WTC11 (cell line): ENCODE results near the gene CSKMT. TPM values are rescaled to one million over a fixed set of nuclear protein-coding genes. Genes with fewer than 3 reads are reported as not detected.

Experiments used
- ATAC-seq: fragments of 200-7000 bp; cut with Tn5 transposase; 2 replicates; pipeline ENCODE4 v1.10.0; 2021; ENCODE audit warnings: mild to moderate bottlenecking, moderate library complexity
- CTCF ChIA-PET: fragments of 300-600 bp; sonication (Branson Sonifier 250); formaldehyde crosslinking; loops from one replicate; lab custom pipeline; 2021; ENCODE audit warnings: antibody characterized with exemption; lab: Charles Lee
- POLR2A ChIA-PET: fragments of 350-600 bp; sonication (Branson Sonifier 250); formaldehyde crosslinking; loops from one replicate; lab custom pipeline; 2021; ENCODE audit warnings: antibody characterized with exemption; lab: Charles Lee
- DNase-seq: peaks from one replicate; pipeline ENCODE4 v3.0.0; 2021; ENCODE audit warnings: low spot score
- H3K27ac Mint-ChIP-seq: 2 replicates; pipeline ENCODE4 v1.8.0; 2021; ENCODE audit warnings: mixed read lengths
- H3K27me3 Mint-ChIP-seq: 2 replicates; pipeline ENCODE4 v1.8.0; 2021; ENCODE audit warnings: low read depth, mild to moderate bottlenecking, moderate library complexity, mixed read lengths
- H3K36me3 Mint-ChIP-seq: 2 replicates; pipeline ENCODE4 v1.8.0; 2021; ENCODE audit warnings: mixed read lengths
- H3K4me1 Mint-ChIP-seq: 2 replicates; pipeline ENCODE4 v1.8.0; 2022; ENCODE audit warnings: mixed read lengths
- H3K4me3 Mint-ChIP-seq: 2 replicates; pipeline ENCODE4 v1.8.0; 2021; ENCODE audit warnings: mild to moderate bottlenecking, moderate library complexity, mixed read lengths
- H3K9me3 Mint-ChIP-seq: 2 replicates; pipeline ENCODE4 v1.8.0; 2021; ENCODE audit warnings: mixed read lengths
- ELF4 ChIP-seq: sonication (generic); formaldehyde crosslinking; IDR thresholded peaks from 2 replicates; pipeline ENCODE4 v1.8.1; 2022; ENCODE audit warnings: low read depth, mild to moderate bottlenecking, moderate library complexity, missing genetic modification reagents
- GABPB1 ChIP-seq: sonication (generic); formaldehyde crosslinking; IDR thresholded peaks from 2 replicates; pipeline ENCODE4 v1.8.1; 2023; ENCODE audit warnings: mild to moderate bottlenecking, missing genetic modification reagents
- MXD4 ChIP-seq: fragments of 250-450 bp; sonication (Bioruptor Pico); IDR thresholded peaks from 2 replicates; pipeline ENCODE4 v1.8.0; 2021; ENCODE audit warnings: mild to moderate bottlenecking, moderate library complexity, borderline replicate concordance
- MYBL2 ChIP-seq: sonication (generic); formaldehyde crosslinking; IDR thresholded peaks from 2 replicates; pipeline ENCODE4 v1.8.1; 2023; ENCODE audit warnings: mild to moderate bottlenecking, moderate library complexity, missing genetic modification reagents
- NFATC4 ChIP-seq: fragments of 250-450 bp; sonication (Bioruptor Pico); IDR thresholded peaks from 2 replicates; pipeline ENCODE4 v1.9.0; 2021; ENCODE audit warnings: mild to moderate bottlenecking
- RELA ChIP-seq: sonication (generic); formaldehyde crosslinking; IDR thresholded peaks from 2 replicates; pipeline ENCODE4 v1.8.1; 2022; ENCODE audit warnings: missing genetic modification reagents, mild to moderate bottlenecking, borderline replicate concordance
- SMAD4 ChIP-seq: sonication (generic); formaldehyde crosslinking; IDR thresholded peaks from 2 replicates; pipeline ENCODE4 v1.8.0; 2022; ENCODE audit warnings: mild to moderate bottlenecking, missing genetic modification reagents
- SP1 ChIP-seq: sonication (generic); formaldehyde crosslinking; conservative IDR thresholded peaks from 2 replicates; pipeline ENCODE4 v1.8.1; 2022; ENCODE audit warnings: missing genetic modification reagents
- TP53 ChIP-seq: sonication (generic); formaldehyde crosslinking; IDR thresholded peaks from 2 replicates; pipeline ENCODE4 v1.8.1; 2023; ENCODE audit warnings: mild to moderate bottlenecking, missing genetic modification reagents
- ZNF232 ChIP-seq: sonication (generic); formaldehyde crosslinking; IDR thresholded peaks from 2 replicates; pipeline ENCODE4 v1.8.0; 2022; ENCODE audit warnings: mild to moderate bottlenecking, missing genetic modification reagents
- ZNF263 ChIP-seq: sonication (generic); formaldehyde crosslinking; IDR thresholded peaks from 2 replicates; pipeline ENCODE4 v1.8.1; 2022; ENCODE audit warnings: low read depth, mild to moderate bottlenecking, moderate library complexity, missing genetic modification reagents
- total RNA-seq: library from RNA; stranded (reverse); gene quantifications from 3 replicates; pipeline ENCODE4 v1.2.3, GENCODE V29; 2021
- TF ChIP-seq, protein P1 (sequence below): sonication (generic); formaldehyde crosslinking; conservative IDR thresholded peaks from 2 replicates; pipeline ENCODE4 v1.8.1; 2023; ENCODE audit warnings: mild to moderate bottlenecking, low read depth, missing genetic modification reagents, moderate library complexity
- TF ChIP-seq, protein P2 (sequence below): sonication (generic); formaldehyde crosslinking; IDR thresholded peaks from 2 replicates; pipeline ENCODE4 v1.8.1; 2023; ENCODE audit warnings: mild to moderate bottlenecking, missing genetic modification reagents, borderline replicate concordance
- TF ChIP-seq, protein P3 (sequence below): fragments of 250-450 bp; sonication (Bioruptor Pico); conservative IDR thresholded peaks from 2 replicates; pipeline ENCODE4 v1.9.0; 2021; ENCODE audit warnings: mild to moderate bottlenecking

CSKMT gene
- total RNA-seq, 1 experiment from 2014 or later: 75.6 TPM

DNA sequence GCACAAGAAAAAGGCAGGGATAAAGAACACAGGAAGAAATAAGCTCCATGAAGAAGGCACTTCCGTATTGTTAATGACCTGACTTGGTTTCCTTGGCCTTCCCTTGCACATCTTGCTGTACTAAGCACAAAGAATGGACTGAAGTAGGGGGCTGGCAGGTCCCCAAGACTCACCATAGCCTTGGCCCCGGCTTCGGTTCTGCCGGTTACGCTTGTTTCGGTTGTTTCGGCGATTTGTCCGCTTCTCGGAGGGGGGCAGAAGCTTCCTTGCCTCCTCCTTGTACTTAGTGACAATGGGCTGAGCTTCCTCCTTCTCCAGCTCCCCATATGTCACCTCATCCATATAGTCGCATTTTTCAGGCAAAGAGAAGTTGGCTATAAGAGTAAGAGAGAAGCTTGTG, 51.7 kb downstream of the CSKMT start:
- DNase-seq (no peak), ATAC-seq (no peak)
- POLR2A ChIA-PET: no interaction called here
- H3K4me3 Mint-ChIP-seq: no peak overlapping the region
- no peaks in the 10 kb centered on the region for H3K9me3 Mint-ChIP-seq
- H3K27me3 Mint-ChIP-seq: no peaks in the 10 kb centered on the region
- no peak overlapping the region for H3K27ac Mint-ChIP-seq
- TF ChIP-seq TP53 (CRISPR knock-in tag): no peak
- TF ChIP-seq SP1 (CRISPR knock-in tag): no peak
- TF ChIP-seq RELA (CRISPR knock-in tag): no peak
- no peak for TF ChIP-seq ZNF263 (CRISPR knock-in tag)
- no peak for TF ChIP-seq ZNF232 (CRISPR knock-in tag)
- TF ChIP-seq, protein P1, sequence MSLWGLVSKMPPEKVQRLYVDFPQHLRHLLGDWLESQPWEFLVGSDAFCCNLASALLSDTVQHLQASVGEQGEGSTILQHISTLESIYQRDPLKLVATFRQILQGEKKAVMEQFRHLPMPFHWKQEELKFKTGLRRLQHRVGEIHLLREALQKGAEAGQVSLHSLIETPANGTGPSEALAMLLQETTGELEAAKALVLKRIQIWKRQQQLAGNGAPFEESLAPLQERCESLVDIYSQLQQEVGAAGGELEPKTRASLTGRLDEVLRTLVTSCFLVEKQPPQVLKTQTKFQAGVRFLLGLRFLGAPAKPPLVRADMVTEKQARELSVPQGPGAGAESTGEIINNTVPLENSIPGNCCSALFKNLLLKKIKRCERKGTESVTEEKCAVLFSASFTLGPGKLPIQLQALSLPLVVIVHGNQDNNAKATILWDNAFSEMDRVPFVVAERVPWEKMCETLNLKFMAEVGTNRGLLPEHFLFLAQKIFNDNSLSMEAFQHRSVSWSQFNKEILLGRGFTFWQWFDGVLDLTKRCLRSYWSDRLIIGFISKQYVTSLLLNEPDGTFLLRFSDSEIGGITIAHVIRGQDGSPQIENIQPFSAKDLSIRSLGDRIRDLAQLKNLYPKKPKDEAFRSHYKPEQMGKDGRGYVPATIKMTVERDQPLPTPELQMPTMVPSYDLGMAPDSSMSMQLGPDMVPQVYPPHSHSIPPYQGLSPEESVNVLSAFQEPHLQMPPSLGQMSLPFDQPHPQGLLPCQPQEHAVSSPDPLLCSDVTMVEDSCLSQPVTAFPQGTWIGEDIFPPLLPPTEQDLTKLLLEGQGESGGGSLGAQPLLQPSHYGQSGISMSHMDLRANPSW (CRISPR knock-in tag): no peak
- TF ChIP-seq, protein P2, sequence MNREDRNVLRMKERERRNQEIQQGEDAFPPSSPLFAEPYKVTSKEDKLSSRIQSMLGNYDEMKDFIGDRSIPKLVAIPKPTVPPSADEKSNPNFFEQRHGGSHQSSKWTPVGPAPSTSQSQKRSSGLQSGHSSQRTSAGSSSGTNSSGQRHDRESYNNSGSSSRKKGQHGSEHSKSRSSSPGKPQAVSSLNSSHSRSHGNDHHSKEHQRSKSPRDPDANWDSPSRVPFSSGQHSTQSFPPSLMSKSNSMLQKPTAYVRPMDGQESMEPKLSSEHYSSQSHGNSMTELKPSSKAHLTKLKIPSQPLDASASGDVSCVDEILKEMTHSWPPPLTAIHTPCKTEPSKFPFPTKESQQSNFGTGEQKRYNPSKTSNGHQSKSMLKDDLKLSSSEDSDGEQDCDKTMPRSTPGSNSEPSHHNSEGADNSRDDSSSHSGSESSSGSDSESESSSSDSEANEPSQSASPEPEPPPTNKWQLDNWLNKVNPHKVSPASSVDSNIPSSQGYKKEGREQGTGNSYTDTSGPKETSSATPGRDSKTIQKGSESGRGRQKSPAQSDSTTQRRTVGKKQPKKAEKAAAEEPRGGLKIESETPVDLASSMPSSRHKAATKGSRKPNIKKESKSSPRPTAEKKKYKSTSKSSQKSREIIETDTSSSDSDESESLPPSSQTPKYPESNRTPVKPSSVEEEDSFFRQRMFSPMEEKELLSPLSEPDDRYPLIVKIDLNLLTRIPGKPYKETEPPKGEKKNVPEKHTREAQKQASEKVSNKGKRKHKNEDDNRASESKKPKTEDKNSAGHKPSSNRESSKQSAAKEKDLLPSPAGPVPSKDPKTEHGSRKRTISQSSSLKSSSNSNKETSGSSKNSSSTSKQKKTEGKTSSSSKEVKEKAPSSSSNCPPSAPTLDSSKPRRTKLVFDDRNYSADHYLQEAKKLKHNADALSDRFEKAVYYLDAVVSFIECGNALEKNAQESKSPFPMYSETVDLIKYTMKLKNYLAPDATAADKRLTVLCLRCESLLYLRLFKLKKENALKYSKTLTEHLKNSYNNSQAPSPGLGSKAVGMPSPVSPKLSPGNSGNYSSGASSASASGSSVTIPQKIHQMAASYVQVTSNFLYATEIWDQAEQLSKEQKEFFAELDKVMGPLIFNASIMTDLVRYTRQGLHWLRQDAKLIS: no peak
- TF ChIP-seq MXD4 (CRISPR knock-in tag): no peak
- TF ChIP-seq NFATC4: no peak
- no peak for TF ChIP-seq GABPB1 (CRISPR knock-in tag)
- no peak for TF ChIP-seq SMAD4 (CRISPR knock-in tag)
- TF ChIP-seq, protein P3, sequence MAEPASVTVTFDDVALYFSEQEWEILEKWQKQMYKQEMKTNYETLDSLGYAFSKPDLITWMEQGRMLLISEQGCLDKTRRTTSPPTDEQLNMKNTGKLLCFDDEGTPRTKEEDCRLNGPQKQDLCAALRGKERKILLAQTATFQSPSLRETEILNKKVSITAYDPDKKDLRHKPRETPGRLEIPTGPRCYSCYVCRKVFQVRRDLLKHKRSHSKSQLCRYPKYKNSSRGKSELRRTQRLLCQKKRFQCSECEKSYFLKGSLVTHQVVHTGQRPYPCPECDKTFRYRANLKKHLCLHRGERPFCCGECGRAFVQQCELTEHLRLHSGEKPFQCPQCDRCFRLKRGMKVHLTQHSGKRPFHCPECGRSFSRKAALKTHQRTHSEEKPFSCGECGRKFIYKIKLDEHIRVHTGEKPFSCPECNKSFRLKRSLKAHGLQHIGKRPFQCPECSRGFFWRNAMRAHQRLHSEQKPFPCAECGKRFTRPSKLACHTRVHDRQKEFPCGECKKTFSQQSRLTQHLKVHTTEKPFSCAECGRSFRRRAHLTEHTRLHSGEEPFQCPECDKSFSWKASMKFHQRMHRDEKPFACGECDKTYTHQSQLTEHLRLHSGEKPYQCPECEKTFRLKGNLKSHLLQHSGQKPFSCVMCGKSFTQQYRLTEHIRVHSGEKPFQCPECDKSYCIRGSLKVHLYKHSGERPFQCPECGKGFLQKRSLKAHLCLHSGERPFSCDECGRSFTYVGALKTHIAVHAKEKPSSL (CRISPR knock-in tag): no peak
- no peak for TF ChIP-seq MYBL2
- no peak for TF ChIP-seq ELF4
- H3K4me1 Mint-ChIP-seq: peaks cover 24% of the 10 kb centered on the region
- peaks cover 88% of the 10 kb centered on the region for H3K36me3 Mint-ChIP-seq
- CTCF ChIA-PET: interaction anchor here (1.3 to 4.1 kb wide), 3 partner anchors 10 to 69 kb away, joined by 3 to 14 read pairs (median 6); partner anchors contain the start of genes BSCL2, GNG3 and TAF6L

Other genes starting within 250 kb of the CSKMT start
- gene SCGB1A1, start 246.3 kb upstream of the CSKMT start, total RNA-seq: 1.1 to 1.6 TPM (median 1.2 TPM) in 3 replicates
- gene AHNAK, start 118.5 kb upstream of the CSKMT start, total RNA-seq: 10.9 to 21.0 TPM (median 11.5 TPM) in 3 replicates
- 1,667 to 1,857 TPM (median 1,846 TPM) in 3 replicates for gene EEF1G, start 91.4 kb upstream of the CSKMT start, total RNA-seq
- gene TUT1, start 73.8 kb upstream of the CSKMT start, total RNA-seq: 35.3 to 40.0 TPM (median 37.3 TPM) in 3 replicates
- gene MTA2, start 63.4 kb upstream of the CSKMT start, total RNA-seq: 101 to 115 TPM (median 103 TPM) in 3 replicates
- gene EML3, start 52.5 kb upstream of the CSKMT start, total RNA-seq: 45.5 to 54.7 TPM (median 51.1 TPM) in 3 replicates
- 0.78 to 1.6 TPM (median 0.94 TPM) in 3 replicates for gene ROM1, start 52.1 kb upstream of the CSKMT start, total RNA-seq
- 41.2 to 43.9 TPM (median 43.3 TPM) in 3 replicates for gene B3GAT3, start 43.3 kb upstream of the CSKMT start, total RNA-seq
- gene GANAB, start 18.7 kb upstream of the CSKMT start, total RNA-seq: 323 to 350 TPM (median 327 TPM) in 3 replicates
- gene INTS5, start 12.0 kb upstream of the CSKMT start, total RNA-seq: 28.9 to 32.7 TPM (median 31.9 TPM) in 3 replicates
- 132 to 154 TPM (median 137 TPM) in 3 replicates for gene C11orf98, start 102 bp upstream of the CSKMT start, total RNA-seq
- 17.7 to 18.7 TPM (median 18.1 TPM) in 3 replicates for gene UQCC3, start 6.4 kb downstream of the CSKMT start, total RNA-seq
- 4.2 to 6.3 TPM (median 5.1 TPM) in 3 replicates for gene LBHD1, start 7.0 kb downstream of the CSKMT start, total RNA-seq
- gene UBXN1, start 13.8 kb downstream of the CSKMT start, total RNA-seq: 128 to 135 TPM (median 128 TPM) in 3 replicates
- gene LRRN4CL, start 24.2 kb downstream of the CSKMT start, total RNA-seq: 0.16 to 0.39 TPM (median 0.23 TPM) in 3 replicates
- 92.0 to 97.2 TPM (median 92.0 TPM) in 3 replicates for gene BSCL2, start 42.1 kb downstream of the CSKMT start, total RNA-seq
- 3.5 to 6.0 TPM (median 3.9 TPM) in 3 replicates for gene GNG3, start 42.4 kb downstream of the CSKMT start, total RNA-seq
- 42.1 to 42.9 TPM (median 42.2 TPM) in 3 replicates for gene HNRNPUL2, start 62.1 kb downstream of the CSKMT start, total RNA-seq
- gene TTC9C, start 63.2 kb downstream of the CSKMT start, total RNA-seq: 39.7 to 48.7 TPM (median 39.8 TPM) in 3 replicates
- gene ZBTB3, start 88.8 kb downstream of the CSKMT start, total RNA-seq: 82.3 to 88.1 TPM (median 88.0 TPM) in 3 replicates
- 81.3 to 101 TPM (median 84.3 TPM) in 3 replicates for gene POLR2G, start 96.3 kb downstream of the CSKMT start, total RNA-seq
- 33.8 to 42.1 TPM (median 36.3 TPM) in 3 replicates for gene TAF6L, start 106.1 kb downstream of the CSKMT start, total RNA-seq
- 21.4 to 23.6 TPM (median 22.2 TPM) in 3 replicates for gene TMEM179B, start 122.1 kb downstream of the CSKMT start, total RNA-seq
- gene TMEM223, start 126.7 kb downstream of the CSKMT start, total RNA-seq: 25.5 to 26.4 TPM (median 25.9 TPM) in 3 replicates
- 43.2 to 44.7 TPM (median 44.3 TPM) in 3 replicates for gene NXF1, start 140.1 kb downstream of the CSKMT start, total RNA-seq
- 27.2 to 30.2 TPM (median 28.0 TPM) in 3 replicates for gene STX5, start 166.7 kb downstream of the CSKMT start, total RNA-seq
- 0.44 TPM in 1 of 3 replicates, not detected in the others for gene TEX54, start 167.5 kb downstream of the CSKMT start, total RNA-seq
- 82.7 to 110 TPM (median 85.2 TPM) in 3 replicates for gene WDR74, start 174.3 kb downstream of the CSKMT start, total RNA-seq
- gene SLC3A2, start 215.6 kb downstream of the CSKMT start, total RNA-seq: 244 to 334 TPM (median 265 TPM) in 3 replicates